NCI-H187 treated with DMSO at 0.1 percent for 48 hours (cell line): ENCODE data around the gene MLPH.

Experiments used
- DNase-seq: peaks from one replicate; lab custom pipeline; 2025; lab: John Stamatoyannopoulos, UW

MLPH gene

DNA sequence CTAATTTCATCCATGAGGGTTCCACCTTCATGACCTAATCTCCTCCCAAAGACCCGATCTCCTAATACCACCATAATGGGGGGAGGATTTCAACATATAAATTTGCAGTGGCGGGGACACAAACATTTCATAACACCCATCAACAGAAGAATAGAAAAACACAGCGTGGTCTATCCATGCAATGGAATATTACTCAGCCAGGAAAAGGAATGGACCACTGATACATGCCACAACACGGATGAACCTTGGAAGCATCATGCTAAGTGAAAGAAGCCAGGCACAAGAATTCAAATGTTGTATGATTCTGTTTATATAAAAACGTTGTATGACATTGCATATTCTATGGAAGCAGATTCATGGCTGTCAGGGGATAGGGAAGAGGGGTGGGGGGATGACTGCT lies 82.0 kb downstream of the MLPH start:
- DNase-seq: no peak

DNA sequence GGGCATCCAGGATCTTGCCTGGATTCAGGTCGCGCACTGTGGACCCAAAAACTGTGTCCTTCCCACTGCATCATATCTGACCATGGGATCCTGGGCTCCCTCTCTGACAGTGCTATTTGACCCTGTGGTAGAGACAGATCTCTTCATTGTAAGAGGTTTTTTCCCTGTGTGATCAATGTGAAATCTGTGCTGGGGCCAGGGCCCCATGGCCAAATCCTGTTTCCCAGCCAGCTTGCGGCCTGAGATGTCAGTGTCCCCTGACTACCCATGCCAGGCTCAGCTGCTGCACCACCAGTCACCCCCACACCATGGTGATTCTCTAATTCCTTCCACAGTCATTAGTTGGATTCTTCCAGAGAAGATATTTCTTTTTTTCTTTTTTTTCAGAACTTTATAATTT lies 82.8 kb downstream of the MLPH start:
- DNase-seq: no peak

DNA sequence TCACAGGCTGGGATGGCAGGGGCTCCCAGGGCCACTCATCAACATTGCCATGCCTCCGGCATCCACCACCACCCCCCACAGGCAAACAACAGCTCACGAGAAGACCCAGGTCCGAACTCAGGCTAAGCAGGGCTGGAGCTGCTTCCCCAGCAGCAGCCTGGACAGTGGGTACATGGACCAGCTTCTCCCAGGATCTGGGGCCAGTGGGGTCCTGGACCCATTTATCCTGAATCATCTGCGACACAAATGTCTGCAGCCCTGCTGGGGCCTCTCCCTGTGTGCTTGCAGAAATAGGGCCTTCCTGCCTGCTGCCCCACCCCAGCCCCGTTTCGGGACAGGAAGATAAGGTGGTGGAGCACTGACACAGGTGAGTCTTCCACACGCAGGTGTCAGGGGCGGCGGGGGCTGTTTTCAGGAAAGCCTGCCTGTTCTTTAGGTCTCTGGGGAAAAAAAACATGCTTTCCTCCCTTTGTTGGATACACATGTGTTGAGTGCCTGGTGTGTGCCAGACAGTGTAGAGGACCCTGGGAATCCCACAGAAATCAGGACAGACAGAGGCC lies 83.8 kb downstream of the MLPH start:
- no peak for DNase-seq

DNA sequence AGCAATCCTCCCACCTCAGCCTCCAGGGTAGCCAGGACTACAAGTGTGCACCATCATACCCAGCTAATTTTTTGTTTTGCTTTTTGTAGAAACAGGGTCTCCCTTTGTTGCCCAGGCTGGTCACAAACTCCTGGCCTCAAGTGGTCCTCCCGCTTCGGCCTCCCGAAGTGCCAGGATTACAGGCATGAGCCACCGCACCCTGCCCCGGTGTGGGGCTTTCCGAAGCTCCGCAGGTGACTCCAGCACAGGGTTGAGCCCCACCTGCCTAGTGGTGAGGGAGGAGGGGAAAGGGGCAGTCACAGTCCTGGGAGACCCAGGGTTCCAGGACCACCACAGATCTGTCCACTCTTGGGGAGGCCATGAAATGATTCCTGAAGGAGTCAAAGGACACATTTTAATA lies 84.5 kb downstream of the MLPH start:
- DNase-seq: no peak

DNA sequence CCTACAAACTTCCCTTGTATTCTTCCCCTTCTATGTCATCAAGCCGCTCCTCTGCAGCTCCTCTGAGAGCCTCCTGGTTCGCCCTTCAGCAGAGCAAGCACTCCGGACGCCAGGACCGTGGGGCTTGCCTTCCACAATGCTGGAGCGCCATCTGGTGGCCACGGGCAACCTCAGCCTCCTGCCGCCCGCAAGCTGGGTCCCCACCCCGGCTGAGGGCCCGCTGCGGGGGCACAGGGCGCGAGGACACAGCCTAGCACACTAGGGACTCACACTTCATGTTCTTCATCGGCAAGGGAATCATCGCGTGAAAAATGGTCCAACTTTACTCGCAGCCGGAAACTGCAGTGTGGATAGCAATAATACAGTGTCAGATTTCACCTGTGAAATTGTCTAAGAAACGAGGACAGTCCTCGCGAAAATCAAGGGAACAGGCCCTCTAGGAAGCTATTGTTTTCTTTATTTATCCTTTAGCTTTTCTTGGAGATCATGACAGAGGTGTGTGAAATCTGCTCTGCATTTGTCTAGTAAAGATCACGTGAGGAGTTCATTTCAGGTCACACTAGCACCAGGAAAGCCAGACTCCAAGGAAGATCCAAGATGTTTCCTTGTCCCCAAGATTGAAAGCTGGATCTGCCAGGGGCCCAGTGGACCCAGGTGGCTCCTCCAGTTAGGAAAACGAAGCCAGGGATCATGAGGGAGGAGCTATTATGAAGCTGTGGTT lies 85.1 kb downstream of the MLPH start:
- peak; percentile 45 for DNase-seq

DNA sequence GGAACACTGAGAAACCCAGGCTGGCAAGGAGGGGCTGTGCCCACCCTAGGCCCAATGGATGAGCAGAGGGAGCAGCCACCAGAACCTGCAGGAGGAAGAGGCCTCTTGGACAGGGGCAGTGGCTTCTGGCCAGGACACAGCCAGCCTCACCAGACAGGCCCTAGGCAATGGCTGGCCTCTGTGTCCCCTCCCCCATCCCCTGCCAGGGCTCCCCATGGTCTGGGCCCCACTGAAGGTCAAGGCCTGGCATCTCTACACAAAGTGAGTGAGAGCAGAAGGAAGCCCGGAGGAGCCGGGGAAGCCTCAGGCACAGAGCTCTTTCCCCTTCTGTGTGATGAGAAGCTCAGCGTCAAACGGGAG lies 85.7 kb downstream of the MLPH start:
- DNase-seq: no peak

DNA sequence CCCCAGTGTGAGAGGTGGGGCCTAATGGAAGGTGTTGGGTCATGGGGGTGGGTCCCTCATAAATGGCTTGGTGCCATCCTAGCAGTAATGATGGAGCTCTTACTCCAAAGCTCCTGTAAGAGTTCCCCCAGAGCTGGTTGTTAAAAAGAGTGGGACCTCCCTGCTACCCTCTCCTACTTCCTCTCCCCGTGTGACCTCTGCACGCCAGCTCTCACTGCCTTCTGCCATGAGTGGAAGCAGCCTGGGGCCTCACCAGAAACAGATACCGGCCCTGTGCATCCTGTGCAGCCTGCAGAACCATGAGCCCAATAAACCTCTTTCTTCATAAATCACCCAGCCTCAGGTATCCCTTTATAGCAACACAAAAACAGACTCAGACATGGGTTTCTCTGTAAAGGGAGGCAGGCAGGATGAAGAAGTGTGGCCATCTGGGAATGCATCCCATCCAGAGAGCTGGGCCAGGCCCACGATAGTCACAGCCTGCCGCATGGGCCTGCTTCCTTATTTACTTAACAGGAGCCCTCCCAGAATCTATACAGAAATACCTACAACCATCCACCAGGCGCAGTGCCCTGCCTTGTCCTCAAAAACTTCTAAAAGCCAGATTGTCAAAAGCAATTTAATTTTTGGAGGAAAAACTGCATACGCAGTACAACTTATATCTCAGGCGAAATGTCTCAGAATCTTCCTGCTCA lies 86.8 kb downstream of the MLPH start:
- no peak for DNase-seq

DNA sequence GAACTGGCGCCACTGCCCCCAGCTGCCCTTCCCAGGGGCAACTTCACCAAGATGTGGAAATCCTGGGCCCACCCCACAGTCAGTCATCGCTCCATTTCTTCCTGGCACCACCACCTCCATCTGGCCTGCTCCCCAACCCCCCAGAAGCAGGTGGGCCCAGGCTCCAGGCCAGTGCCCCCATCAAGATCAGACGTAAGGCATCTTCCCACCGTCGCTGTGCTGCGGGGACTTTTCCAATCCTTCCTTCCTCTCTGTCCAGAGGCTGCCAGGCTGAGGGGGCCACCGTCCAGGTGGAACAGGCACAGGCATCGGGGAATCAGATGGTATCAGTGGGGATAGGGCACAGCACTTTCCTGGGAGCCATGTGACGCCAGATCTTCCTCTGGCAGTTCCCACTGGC lies 87.4 kb downstream of the MLPH start:
- no peak for DNase-seq

DNA sequence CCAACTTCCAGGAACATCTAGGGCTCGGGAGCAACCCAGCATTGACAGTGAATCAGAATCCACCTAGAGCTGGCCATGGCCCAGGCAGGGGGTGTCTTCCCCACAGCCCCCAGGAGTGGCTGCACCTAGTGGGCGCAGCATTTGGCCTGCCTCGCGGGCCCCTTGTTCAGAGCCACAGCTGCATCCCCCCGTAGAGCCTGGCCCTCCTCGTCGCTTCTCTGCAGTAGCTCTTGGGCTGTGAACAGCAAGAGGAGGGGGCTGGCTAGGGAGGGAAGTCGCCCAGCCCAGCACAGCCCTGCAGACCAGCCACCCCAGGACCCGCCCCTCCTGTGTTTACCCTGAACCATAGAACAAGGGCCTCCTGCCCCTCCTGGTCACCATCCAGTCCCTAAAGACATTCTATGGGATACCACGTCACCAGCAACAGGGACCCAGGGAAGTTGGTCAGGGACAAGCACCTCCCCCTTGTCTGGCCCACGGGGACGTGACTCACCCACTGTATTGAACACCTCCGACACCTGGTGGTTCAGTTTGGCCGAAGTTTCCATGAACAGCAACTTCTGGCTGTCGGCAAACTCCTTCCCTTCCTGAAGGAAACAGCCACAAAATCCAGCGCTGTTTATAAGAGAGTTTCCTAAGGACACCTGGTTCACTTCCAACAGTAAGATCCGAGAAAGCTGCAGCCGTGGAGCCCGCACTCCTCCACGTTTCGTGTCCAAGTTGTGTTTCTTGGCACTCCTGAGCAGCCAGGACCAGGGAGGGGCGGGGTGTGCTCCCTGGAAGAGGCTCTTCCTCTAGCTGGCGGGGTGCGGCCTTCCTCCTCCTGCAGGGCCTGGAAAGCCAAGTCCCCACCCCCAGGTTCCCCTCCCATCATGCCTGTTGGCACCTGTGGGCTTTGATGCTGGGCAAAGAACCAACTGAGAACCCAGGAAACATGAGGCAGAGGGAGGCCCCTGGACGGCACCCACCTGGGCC lies 88.1 kb downstream of the MLPH start:
- no peak for DNase-seq

DNA sequence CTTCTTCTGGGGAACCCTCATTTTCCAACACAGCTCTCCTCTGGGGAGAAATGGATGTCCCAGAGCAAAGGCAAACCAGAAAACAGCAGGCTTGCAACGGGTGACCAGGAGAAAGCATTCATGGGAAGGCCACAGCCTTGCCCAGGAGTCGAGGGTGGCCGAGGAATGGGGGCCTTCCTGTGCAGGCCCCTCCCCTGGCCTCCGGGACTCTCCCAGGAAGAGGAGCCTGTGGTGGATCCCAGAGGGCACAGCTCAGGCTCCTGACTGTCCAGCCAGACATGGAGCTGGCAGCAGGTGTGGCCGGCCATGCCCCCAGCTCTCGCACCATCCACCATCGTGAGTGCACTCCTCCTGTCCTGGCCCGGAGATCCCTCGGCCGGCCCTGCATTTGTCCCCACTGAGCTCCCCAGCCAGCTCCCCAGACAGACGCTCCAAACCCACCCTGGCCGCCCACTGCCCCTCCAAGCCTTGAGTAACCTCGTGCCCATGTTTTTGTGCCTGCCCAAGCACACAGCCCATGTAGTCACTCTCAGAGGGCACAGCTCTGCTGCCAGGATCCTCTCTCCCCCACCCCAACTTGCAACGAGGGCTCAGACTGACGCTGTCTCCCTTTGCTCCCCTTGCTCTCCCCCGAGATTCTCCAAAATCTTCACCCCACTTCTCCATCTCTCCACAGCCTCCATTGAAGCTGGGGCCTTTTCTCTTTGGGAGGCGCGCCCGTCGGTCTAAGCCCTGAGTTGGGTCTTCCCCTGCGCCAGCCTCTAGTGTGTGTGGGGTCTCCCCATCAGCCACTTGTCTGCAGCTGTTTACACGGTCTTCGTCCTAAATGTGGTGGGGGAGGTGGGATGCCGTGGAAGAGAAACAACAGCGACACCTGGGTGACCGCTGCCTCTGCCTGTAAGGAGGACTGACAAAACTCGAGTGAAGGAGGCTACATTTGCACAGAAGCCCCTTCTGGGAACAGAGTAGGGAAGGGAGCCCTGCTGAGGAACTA lies 89.1 kb downstream of the MLPH start:
- DNase-seq: no peak

DNA sequence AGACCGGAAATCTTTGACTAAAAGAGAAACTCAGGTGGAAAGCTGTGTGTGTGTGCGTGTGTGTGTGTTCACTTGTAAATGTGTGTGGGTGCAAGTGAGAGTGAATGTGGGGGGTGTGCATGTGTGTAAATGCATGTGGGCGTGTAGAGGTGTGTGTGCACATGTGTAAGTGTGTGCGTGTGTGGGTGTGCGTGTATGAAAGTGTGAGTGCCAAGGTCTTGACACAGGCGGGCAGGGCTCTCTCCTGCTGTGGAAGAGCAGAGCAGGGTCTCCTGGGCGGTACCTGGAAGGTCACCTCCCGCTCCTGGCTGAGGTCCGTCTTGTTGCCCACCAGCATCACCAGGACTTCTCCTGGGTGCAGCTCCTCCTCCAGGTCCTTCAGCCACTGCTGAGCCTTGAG lies 89.9 kb downstream of the MLPH start:
- no peak for DNase-seq

DNA sequence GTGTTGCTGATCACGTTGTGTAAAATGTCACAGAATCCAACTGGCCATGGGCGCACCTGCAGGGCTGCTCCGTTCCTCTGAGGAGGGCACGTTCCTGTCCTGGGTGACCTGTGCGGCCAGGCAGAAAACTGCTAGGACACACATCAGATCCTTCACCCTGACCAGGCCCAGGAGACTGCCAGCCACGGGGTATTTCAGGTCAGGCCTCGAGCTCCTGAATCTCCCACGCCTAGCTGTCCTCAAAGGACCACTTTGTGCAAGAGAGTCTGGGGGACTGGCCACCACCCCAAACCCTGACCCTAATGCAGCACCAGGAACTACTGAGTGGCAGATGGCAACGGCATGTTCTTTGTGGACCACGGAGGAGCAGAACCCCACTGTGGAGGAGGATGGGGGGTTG lies 90.4 kb downstream of the MLPH start:
- no peak for DNase-seq

DNA sequence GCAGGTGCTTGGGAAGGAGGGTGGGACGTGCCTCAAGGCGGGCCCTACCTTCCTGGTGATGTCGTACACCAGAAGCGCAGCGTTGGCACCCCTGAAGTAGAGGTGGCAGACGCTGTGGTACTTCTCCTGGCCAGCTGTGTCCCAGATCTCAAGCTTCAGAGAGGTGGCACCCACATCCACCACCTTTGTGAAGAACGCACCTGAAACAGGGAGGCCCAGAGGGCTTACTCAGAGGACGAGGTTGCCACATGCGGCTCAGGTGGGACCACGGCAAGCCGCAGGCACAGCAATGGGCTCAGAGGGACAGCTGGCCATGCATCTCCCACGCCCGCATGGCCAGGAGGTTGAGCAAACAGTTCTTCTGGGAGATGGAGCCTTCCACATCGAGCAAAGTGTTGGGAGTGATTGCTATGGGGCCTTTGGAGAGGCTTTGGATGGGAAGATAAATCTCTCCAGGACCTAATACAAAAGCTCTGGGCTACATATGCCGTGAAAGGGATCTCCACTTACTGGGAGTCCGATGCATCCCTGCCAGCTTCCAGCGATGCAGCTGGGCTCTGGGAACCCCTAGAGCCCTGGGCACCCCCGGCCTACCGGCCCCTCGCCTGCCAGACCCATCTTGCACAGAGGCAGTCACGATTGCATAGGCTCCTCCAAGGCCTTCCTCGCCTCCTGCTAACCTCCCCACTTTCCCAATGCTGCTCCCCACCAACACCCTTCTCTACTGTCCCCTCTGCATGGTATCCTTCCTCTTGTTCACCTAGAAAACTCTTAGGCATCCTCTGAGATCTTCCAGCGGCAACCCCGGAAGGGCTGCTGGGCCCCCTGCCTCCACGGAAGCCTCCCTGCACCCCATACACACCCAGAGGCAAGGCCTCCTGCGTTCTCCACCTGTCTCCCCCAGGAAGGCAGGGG lies 91.2 kb downstream of the MLPH start:
- no peak for DNase-seq

DNA sequence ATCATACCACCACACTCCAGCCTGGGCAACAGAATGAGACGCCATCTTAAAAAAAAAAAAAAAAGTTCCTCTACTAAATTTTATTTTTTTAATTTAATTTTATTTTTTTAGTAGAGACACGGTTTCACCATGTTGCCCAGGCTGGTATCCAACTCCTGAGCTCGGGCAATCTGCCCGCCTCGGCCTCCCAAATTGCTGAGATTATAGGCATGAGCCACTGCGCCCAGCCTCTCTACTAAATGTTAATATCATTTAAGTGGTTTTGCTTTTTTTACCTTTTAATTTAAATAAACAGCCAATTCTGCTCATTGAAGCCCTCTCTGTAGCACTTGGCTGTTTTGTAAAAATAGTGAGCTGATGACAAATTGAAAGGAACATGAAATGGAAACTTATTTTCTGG lies 94.3 kb downstream of the MLPH start:
- DNase-seq: no peak

DNA sequence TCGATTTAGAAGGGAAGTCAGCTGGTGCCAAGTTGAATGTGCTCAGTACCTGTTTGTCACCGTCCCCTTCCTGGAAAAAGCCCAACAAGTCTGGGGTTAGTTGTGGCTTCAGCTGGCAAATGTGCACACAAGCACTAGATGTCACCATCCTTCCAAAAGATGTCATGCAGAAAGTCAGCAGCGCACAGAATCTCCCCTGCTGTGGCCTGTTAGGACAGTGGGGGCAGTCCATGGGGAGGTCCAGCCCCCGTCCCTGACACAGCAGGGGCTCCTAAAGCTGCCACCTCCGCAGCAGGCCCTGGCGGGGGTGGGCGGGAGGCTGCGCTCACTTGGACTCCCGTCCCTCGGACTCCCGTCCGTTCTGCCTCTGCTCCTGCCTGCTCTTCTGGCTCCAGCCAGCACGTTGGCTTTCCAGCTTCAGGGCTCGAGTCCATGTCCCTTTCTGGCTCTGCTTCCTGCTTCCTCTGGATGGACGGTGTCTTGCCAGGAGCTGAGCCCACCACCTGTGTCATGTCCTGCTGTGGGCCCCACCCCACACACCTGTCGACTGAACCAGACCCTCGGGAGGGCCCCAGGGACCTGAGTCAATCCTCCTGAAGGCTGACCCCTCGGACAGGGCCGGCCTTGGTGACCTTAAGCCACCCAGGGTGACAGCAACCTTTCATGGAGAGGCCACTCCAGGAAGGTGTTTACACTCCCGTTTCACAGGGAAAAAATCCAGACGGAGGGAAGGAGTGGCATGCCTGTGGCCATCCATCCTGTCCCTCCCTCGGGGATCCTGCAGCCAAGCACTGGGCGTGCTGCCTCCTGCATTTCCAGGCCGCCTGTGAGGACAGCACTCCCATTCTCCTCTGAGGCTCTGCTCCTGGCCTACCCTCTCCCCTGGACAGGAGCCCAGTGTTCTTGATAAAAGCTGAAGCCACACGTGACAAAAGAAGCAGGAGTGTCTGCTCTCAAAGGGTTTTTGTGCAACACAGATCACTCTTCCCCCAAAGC lies 95.0 kb downstream of the MLPH start:
- no peak for DNase-seq

DNA sequence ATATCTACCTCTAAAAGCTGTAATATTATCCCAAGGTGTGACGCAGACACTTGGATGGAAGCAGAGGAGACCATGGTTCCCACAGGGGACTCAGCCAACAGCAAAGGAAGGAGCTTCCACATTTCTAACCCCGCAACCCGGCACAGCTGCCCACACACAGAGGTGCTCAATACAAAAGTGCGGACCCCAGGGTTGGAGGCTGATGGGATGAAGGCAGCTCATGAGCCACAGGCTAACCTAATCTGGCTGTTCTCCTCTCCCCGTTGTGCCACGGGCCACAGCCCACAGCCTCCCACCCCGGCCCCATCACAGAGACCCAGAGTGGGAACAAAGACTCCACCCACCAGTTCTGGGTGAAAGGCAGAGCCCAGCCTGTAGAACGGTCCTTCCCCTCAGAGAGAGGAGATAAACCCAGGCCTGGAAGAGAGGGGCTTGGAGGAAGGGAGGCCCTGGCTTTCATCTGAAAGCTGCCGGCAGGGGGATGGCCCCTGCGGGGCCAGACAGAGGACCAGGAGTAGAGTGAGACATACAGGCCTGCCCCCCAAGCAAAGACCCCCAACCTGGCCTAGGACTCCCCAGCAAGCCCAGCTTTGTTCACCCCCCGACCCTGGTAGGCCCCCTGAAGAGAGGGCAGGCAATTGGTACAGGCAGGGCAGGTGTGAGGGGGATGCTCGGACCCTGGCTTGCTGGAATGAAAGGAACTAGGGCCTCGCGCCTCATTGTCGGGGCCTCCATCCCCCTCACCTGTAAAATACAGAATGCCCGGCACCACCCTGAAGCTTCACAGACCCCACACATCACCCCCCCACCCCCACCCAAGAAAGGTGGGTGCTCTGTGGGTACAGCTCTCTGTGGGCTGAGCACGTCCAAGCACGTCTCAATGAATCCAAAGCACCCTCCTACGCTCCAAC lies 96.6 kb downstream of the MLPH start:
- no peak for DNase-seq

DNA sequence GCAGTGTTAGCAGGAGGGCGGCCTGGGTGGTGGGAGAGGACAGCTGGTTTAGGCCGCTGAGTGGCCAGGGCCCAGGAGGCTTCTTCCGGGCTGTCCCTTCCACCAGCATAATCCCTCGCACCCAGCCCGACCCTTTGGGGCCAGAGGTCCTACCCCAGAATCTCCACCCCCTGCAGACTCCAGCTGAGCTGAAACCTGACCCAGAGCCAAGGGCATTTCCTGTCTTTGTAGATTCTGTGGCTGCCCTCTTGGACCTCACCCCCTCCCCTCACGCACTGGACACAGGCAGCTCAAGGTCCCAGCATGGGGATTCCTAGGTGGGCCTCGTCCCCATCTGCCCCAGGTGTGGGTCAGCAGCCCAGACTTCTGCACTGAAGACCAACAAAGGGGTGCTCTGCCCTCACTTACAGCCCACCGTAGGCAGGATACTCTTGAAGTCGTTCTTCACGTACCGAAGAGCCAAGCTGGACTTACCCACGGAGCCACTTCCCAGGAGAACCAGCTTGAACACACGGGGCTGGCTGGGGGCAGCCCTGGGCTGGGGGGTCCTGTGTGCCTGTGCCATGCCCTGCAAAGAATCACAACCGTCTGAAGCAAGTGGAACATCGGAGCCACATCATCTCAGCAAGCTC lies 98.7 kb downstream of the MLPH start:
- DNase-seq: no peak
